Activated gamma-delta T cell treated with Interleukin-2 at 50 U/mL for 16 hours (primary cell): ENCODE results near the gene FNDC8.
"Not testable (repeated sequence)": the region's sequence is repeated elsewhere in the genome, so short reads cannot be mapped to it uniquely, and the experiment has no call there.

Experiments
- DNase-seq: peaks from one replicate; pipeline ENCODE4 v3.0.0-alpha.2; 2020

FNDC8 gene

GRCh38 chr17:35121315-35121714, at the start of gene FNDC8:
Gene FNDC8, plus strand, starts transcription at chr17:35121615. Its CDS starts 79 bp downstream, at chr17:35121694.
- DNase-seq, result no peak

GRCh38 chr17:35073183-35073790, 48.1 kb upstream of the FNDC8 start:
- DNase-seq, result no peak

- no peak for DNase-seq
Observed at GRCh38 chr17:35073991-35074627, 47.3 kb upstream of the FNDC8 start.

- no peak for DNase-seq
Observed at GRCh38 chr17:35074711-35075707, 46.4 kb upstream of the FNDC8 start.

- no peak for DNase-seq
Observed at GRCh38 chr17:35076874-35077273, 44.5 kb upstream of the FNDC8 start.

- DNase-seq, result no peak
Observed at GRCh38 chr17:35079547-35080423, 41.6 kb upstream of the FNDC8 start.

- DNase-seq, result no peak
Observed at GRCh38 chr17:35080536-35080935, 40.9 kb upstream of the FNDC8 start.

GRCh38 chr17:35081638-35082037, 39.8 kb upstream of the FNDC8 start:
- no peak for DNase-seq

GRCh38 chr17:35082073-35082657, 39.2 kb upstream of the FNDC8 start:
- no peak for DNase-seq

GRCh38 chr17:35083071-35083470, 38.3 kb upstream of the FNDC8 start:
- DNase-seq, result no peak

GRCh38 chr17:35084987-35085386, 36.4 kb upstream of the FNDC8 start:
- DNase-seq, result no peak

GRCh38 chr17:35086164-35086563, 35.3 kb upstream of the FNDC8 start:
- DNase-seq, result no peak

GRCh38 chr17:35086931-35087573, 34.4 kb upstream of the FNDC8 start:
- no peak for DNase-seq

- DNase-seq, result peak; percentile 8
Observed at GRCh38 chr17:35087731-35088355, 33.6 kb upstream of the FNDC8 start.

GRCh38 chr17:35088356-35088880, 33.0 kb upstream of the FNDC8 start:
- DNase-seq, result no peak

GRCh38 chr17:35088881-35089585, 32.4 kb upstream of the FNDC8 start:
- peak; percentile 89 for DNase-seq

- DNase-seq, result peak; percentile 24
Observed at GRCh38 chr17:35089586-35090296, 31.7 kb upstream of the FNDC8 start.

- DNase-seq, result not testable (repeated sequence)
Observed at GRCh38 chr17:35090707-35091106, 30.7 kb upstream of the FNDC8 start.

- DNase-seq, result no peak
Observed at GRCh38 chr17:35094902-35095301, 26.5 kb upstream of the FNDC8 start.

- DNase-seq, result no peak
Observed at GRCh38 chr17:35095741-35096140, 25.7 kb upstream of the FNDC8 start.
